OCI-LY7 (cell line): ENCODE results near the gene SDC3. TPM values are rescaled to one million over a fixed set of nuclear protein-coding genes. Genes with fewer than 3 reads are reported as not detected.
A peak's percentile ranks its signal among the peaks of the same experiment; 100 is the strongest.

Source experiments
- BruUV-seq: library from RNA; stranded (reverse); fragments of 400-500 nt; replicated peaks from 2 replicates; lab custom pipeline; 2021; lab: Mats Ljungman, UMichigan
- CTCF ChIA-PET: fragments of 300-600 bp; sonication (Branson Sonifier 250); formaldehyde crosslinking; loops from one replicate; lab custom pipeline; 2022; ENCODE audit warnings: antibody characterized with exemption; ENCODE audit not compliant: unreplicated experiment; lab: Charles Lee
- POLR2A ChIA-PET: fragments of 300-600 bp; sonication (Branson Sonifier 250); formaldehyde crosslinking; loops from one replicate; lab custom pipeline; 2022; ENCODE audit warnings: antibody characterized with exemption; lab: Charles Lee
- DNase-seq: peaks from one replicate; pipeline ENCODE4 v3.0.0-alpha.2; 2015; ENCODE audit warnings: low spot score
- H2AFZ ChIP-seq: fragments of 200-600 bp; sonication (generic), shearing (Covaris generic); 2 replicates; pipeline ENCODE4 v1.6.1; 2014; ENCODE audit warnings: mild to moderate bottlenecking, antibody characterized with exemption, low read length, moderate library complexity
- H3K27ac ChIP-seq: fragments of 200-600 bp; sonication (generic); 2 replicates; pipeline ENCODE4 v1.5.1; 2014; ENCODE audit warnings: mixed run types, low read depth, mild to moderate bottlenecking, moderate library complexity, low read length, inconsistent platforms; ENCODE audit not compliant: poor library complexity, severe bottlenecking
- H3K36me3 ChIP-seq: fragments of 200-600 bp; sonication (generic); 2 replicates; pipeline ENCODE4 v1.6.1; 2014; ENCODE audit warnings: mild to moderate bottlenecking, antibody characterized with exemption, low read length, moderate library complexity, mixed read lengths; ENCODE audit not compliant: insufficient read depth
- H3K4me1 ChIP-seq: fragments of 200-600 bp; sonication (generic); 2 replicates; pipeline ENCODE4 v1.5.1; 2014; ENCODE audit warnings: mild to moderate bottlenecking, low read length; ENCODE audit not compliant: insufficient read depth, poor library complexity, severe bottlenecking
- H3K4me2 ChIP-seq: fragments of 200-600 bp; sonication (generic); 2 replicates; pipeline ENCODE4 v1.6.1; 2014; ENCODE audit warnings: mild to moderate bottlenecking, low read length
- H3K4me3 ChIP-seq: fragments of 200-600 bp; sonication (generic); 2 replicates; pipeline ENCODE4 v1.5.1; 2014; ENCODE audit warnings: mild to moderate bottlenecking, low read depth, low read length; ENCODE audit not compliant: poor library complexity, severe bottlenecking
- H3K79me2 ChIP-seq: fragments of 200-600 bp; sonication (generic); 2 replicates; pipeline ENCODE4 v1.6.1; 2016; ENCODE audit warnings: low read depth, mild to moderate bottlenecking, low read length, moderate library complexity, mixed read lengths; ENCODE audit not compliant: insufficient read depth
- H3K9me2 ChIP-seq: fragments of 200-600 bp; sonication (generic); 2 replicates; pipeline ENCODE4 v1.6.1; 2016; ENCODE audit warnings: mild to moderate bottlenecking, low read length, mixed read lengths; ENCODE audit not compliant: insufficient read depth
- H3K9me3 ChIP-seq: fragments of 200-600 bp; sonication (generic); 2 replicates; pipeline ENCODE4 v1.6.1; 2014; ENCODE audit warnings: mild to moderate bottlenecking, mixed run types, low read length, mixed read lengths
- H4K20me1 ChIP-seq: fragments of 200-600 bp; sonication (generic); 2 replicates; pipeline ENCODE4 v1.6.1; 2014; ENCODE audit warnings: mild to moderate bottlenecking, antibody characterized with exemption, low read length, moderate library complexity, mixed read lengths; ENCODE audit not compliant: insufficient read depth
- EZH2phosphoT487 ChIP-seq: fragments of 200-600 bp; sonication (generic); IDR thresholded peaks from 2 replicates; pipeline ENCODE4 v1.6.1; 2018; ENCODE audit warnings: low read depth, borderline replicate concordance, mild to moderate bottlenecking, mixed run types, antibody characterized with exemption, low read length, moderate library complexity, mixed read lengths
- intact Hi-C: fragments of 100-400 bp; cut with micrococcal nuclease; formaldehyde crosslinking; loops from one replicate; pipeline ENCODE4 v1.10.0; 2022; ENCODE audit not compliant: unreplicated experiment
- total RNA-seq, 2 experiments: library from RNA; depleted of rRNA in 1 of 2; stranded (reverse); fragments of >200 nt in 1 of 2; shearing (Covaris generic) in 1 of 2; gene quantifications; 2 replicates each; pipeline ENCODE4 v1.2.3, GENCODE V29; 2014 to 2022
- TF ChIP-seq, protein P1 (sequence below): fragments of 200-600 bp; sonication (generic); conservative IDR thresholded peaks from 2 replicates; pipeline ENCODE4 v1.5.1; 2014; ENCODE audit warnings: mild to moderate bottlenecking, antibody characterized with exemption, low read length, moderate library complexity, mixed read lengths

Gene SDC3
- total RNA-seq, 2 experiments from 2014 or later = not detected

DNA sequence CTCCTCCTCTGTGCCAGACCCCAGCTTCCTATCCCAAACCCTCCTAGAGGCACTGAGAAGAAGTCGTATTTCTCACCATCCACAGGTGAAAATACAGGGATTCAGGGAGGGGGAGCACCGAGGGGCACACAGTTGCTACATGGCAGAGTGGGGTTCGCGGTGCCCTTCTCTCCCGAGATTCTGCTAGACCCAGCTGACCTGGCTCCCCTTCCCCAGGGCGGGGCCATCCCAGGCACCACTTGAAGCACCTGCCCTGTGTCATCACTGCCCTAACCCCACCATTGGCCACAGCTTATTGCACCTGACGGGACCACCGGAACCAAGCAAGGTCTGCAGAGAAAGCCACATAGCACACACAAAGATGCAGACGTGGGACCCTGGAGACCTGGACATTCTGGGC lies 30.5 kb downstream of the SDC3 start:
- intact Hi-C loops = no loop called here
- Histone ChIP-seq H3K4me3 (no peak overlapping the region), H3K9me3 (no peaks in the 10 kb centered on the region), H3K27ac (no peak overlapping the region), H3K9me2 (no peaks in the 10 kb centered on the region), H3K79me2 (no peaks in the 10 kb centered on the region), H3K36me3 (no peaks in the 10 kb centered on the region), H3K4me1 (peaks cover 8% of the 10 kb centered on the region), H4K20me1 (no peaks in the 10 kb centered on the region), H3K4me2 (no peak overlapping the region), H2AFZ (no peak overlapping the region)
- ChIA-PET POLR2A (no interaction called here), CTCF (no interaction called here)
- DNase-seq = no peak
- TF ChIP-seq EZH2phosphoT487 = no peak
- TF ChIP-seq, protein P1, sequence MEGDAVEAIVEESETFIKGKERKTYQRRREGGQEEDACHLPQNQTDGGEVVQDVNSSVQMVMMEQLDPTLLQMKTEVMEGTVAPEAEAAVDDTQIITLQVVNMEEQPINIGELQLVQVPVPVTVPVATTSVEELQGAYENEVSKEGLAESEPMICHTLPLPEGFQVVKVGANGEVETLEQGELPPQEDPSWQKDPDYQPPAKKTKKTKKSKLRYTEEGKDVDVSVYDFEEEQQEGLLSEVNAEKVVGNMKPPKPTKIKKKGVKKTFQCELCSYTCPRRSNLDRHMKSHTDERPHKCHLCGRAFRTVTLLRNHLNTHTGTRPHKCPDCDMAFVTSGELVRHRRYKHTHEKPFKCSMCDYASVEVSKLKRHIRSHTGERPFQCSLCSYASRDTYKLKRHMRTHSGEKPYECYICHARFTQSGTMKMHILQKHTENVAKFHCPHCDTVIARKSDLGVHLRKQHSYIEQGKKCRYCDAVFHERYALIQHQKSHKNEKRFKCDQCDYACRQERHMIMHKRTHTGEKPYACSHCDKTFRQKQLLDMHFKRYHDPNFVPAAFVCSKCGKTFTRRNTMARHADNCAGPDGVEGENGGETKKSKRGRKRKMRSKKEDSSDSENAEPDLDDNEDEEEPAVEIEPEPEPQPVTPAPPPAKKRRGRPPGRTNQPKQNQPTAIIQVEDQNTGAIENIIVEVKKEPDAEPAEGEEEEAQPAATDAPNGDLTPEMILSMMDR = no peak
- no TSS peak for BruUV-seq

GRCh38 chr1:30877205-30877912 lies 31.2 kb downstream of the SDC3 start:
- intact Hi-C loops = no loop called here
- no peak overlapping the region for H3K4me3 ChIP-seq
- H3K9me2 ChIP-seq = no peaks in the 10 kb centered on the region
- H4K20me1 ChIP-seq = no peaks in the 10 kb centered on the region
- H2AFZ ChIP-seq = no peak overlapping the region
- CTCF ChIA-PET = no interaction called here
- BruUV-seq = no TSS peak
- H3K36me3 ChIP-seq = no peaks in the 10 kb centered on the region
- DNase-seq = no peak
- H3K4me1 ChIP-seq = peaks cover 8% of the 10 kb centered on the region
- H3K4me2 ChIP-seq = no peak overlapping the region
- H3K79me2 ChIP-seq = no peaks in the 10 kb centered on the region
- H3K27ac ChIP-seq = no peak overlapping the region
- TF ChIP-seq EZH2phosphoT487 = no peak
- TF ChIP-seq, protein P1 = no peak
- H3K9me3 ChIP-seq = no peaks in the 10 kb centered on the region
- POLR2A ChIA-PET = no interaction called here

DNA sequence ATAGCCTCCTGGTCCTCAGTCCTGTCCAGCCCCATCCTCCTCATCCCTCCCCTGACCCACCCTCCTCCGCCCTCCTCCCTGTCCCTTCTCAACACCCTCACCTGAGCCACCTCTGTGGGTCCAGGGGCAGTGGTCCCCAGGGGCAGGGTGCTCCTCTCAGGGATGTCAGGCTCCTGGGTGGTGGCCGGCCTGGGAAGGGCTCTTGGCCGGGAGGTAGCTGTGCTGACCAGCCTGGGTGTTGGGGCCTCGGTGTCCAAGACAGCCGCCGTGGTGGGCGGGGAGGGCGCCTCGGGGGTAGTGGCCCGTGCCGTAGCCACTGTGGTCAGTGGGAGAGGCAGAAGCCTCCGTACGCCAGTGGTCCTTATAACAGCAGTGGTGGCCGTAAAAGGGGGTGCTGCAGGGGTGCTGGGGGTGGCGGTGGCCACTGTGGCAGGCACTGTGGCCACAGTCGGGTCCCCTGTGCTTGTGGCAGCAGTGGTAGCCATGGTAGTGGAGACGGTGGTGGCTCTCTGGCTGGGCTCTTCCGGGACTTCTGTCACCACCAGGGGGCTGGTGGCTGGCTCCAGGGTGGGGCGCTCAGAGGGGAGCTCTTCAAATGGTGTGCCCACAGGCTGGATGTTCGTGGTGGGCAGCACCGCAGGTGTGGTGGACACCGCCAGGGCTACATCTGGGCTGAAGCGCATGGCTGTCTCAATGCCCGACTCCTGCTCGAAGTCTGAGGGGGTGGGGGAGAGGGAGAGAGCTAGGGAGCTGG lies 31.9 kb downstream of the SDC3 start:
- Histone ChIP-seq H4K20me1 (no peaks in the 10 kb centered on the region), H3K4me2 (no peak overlapping the region), H3K4me3 (no peak overlapping the region), H3K36me3 (no peaks in the 10 kb centered on the region), H3K27ac (no peak overlapping the region), H3K9me2 (no peaks in the 10 kb centered on the region), H3K79me2 (no peaks in the 10 kb centered on the region), H2AFZ (no peak overlapping the region), H3K9me3 (no peaks in the 10 kb centered on the region), H3K4me1 (peaks cover 8% of the 10 kb centered on the region)
- DNase-seq = no peak
- intact Hi-C loops = no loop called here
- POLR2A ChIA-PET = no interaction called here
- TF ChIP-seq EZH2phosphoT487 = no peak
- TF ChIP-seq, protein P1 = 0 out of 2 replicates have a peak, but pooled peaks have one; percentile 21
- CTCF ChIA-PET = no interaction called here
- BruUV-seq = no TSS peak
